ENCODE results near the gene RFC4. TPM values are rescaled to one million over a fixed set of nuclear protein-coding genes. Genes with fewer than 3 reads are reported as not detected.
A peak's percentile ranks its signal among the peaks of the same experiment; 100 is the strongest.

Gene RFC4
- total RNA-seq, 1 experiment from 2014 or later: 70.7 TPM

- ChIA-PET CTCF (interaction anchor here (1.2 kb wide), 1 partner anchor 208 kb away, joined by 5 read pairs; no protein-coding TSS in a partner anchor), POLR2A (no interaction called here)
- no peak for DNase-seq (ENCODE audit: low read depth, low spot score)
- H3K4me3 ChIP-seq (ENCODE audit: low read depth in 2 of 2, low read length in 2 of 2): no peak overlapping the region
- 0 out of 2 replicates have a peak, but pooled peaks have one; percentile 1 for ATAC-seq
- H3K4me1 ChIP-seq (ENCODE audit: control insufficient read depth, insufficient read depth, low read length): 0 out of 2 replicates have a peak, but pooled peaks cover 3% of the 10 kb centered on the region
- no peak for TF ChIP-seq REST (IDR thresholded peaks at IDR 0.05; ENCODE audit: insufficient read depth in 1 of 2, low read depth in 2 of 2, low read length in 1 of 2)
- TF ChIP-seq SIN3A (IDR thresholded peaks at IDR 0.05; ENCODE audit: borderline replicate concordance, insufficient read depth, low read depth, low read length): no peak
- no peak for TF ChIP-seq TCF7L2 (IDR thresholded peaks at IDR 0.05; ENCODE audit: low read depth, low read length)
- no peak for TF ChIP-seq CTCF (IDR thresholded peaks at IDR 0.05)
- TF ChIP-seq POLR2AphosphoS5 (IDR thresholded peaks at IDR 0.05; ENCODE audit: low read depth, low read length): no peak
- no peaks in the 10 kb centered on the region for H3K9me3 ChIP-seq (ENCODE audit: control insufficient read depth, insufficient read depth, low read depth, low read length)
- no TSS peak for BruUV-seq (replicated peaks)
- peaks cover 27% of the 10 kb centered on the region for H3K27me3 ChIP-seq (ENCODE audit: control insufficient read depth, insufficient read depth, low read length)
- H3K27ac ChIP-seq (ENCODE audit: low read length): no peak overlapping the region
- H3K36me3 ChIP-seq (ENCODE audit: control insufficient read depth, insufficient read depth, low read length): no peaks in the 10 kb centered on the region; the same call in 1 of the 2 replicates
- in situ Hi-C loops (cut with HindIII; ENCODE audit: low pct_unique_long_range_greater_than_20kb, low sequenced_read_pairs): no loop called here
- intact Hi-C loops (cut with micrococcal nuclease; ENCODE audit: unreplicated experiment): no loop called here
Observed at GRCh38 chr3:186825294-186825821, 19.1 kb upstream of the RFC4 start.

GRCh38 chr3:186824430-186825139, 18.3 kb upstream of the RFC4 start:
- POLR2A ChIA-PET: no interaction called here
- no peak for TF ChIP-seq REST (IDR thresholded peaks at IDR 0.05; ENCODE audit: insufficient read depth in 1 of 2, low read depth in 2 of 2, low read length in 1 of 2)
- no peak for TF ChIP-seq POLR2AphosphoS5 (IDR thresholded peaks at IDR 0.05; ENCODE audit: low read depth, low read length)
- TF ChIP-seq SIN3A (IDR thresholded peaks at IDR 0.05; ENCODE audit: borderline replicate concordance, insufficient read depth, low read depth, low read length): no peak
- no peak for TF ChIP-seq TCF7L2 (IDR thresholded peaks at IDR 0.05; ENCODE audit: low read depth, low read length)
- no peak for TF ChIP-seq CTCF (IDR thresholded peaks at IDR 0.05)
- H3K36me3 ChIP-seq (ENCODE audit: control insufficient read depth, insufficient read depth, low read length): no peaks in the 10 kb centered on the region; the same call in 1 of the 2 replicates
- DNase-seq (ENCODE audit: low read depth, low spot score) (no peak), ATAC-seq (no peak)
- CTCF ChIA-PET: interaction anchor here (1.2 kb wide), 1 partner anchor 207 kb away, joined by 5 read pairs; no protein-coding TSS in a partner anchor
- no peak overlapping the region for H3K27ac ChIP-seq (ENCODE audit: low read length)
- H3K4me1 ChIP-seq (ENCODE audit: control insufficient read depth, insufficient read depth, low read length): 0 out of 2 replicates have a peak, but pooled peaks cover 3% of the 10 kb centered on the region
- no TSS peak for BruUV-seq (replicated peaks)
- in situ Hi-C loops (cut with HindIII; ENCODE audit: low pct_unique_long_range_greater_than_20kb, low sequenced_read_pairs) (no loop called here), intact Hi-C loops (cut with micrococcal nuclease; ENCODE audit: unreplicated experiment) (no loop called here)
- H3K9me3 ChIP-seq (ENCODE audit: control insufficient read depth, insufficient read depth, low read depth, low read length): no peaks in the 10 kb centered on the region
- H3K27me3 ChIP-seq (ENCODE audit: control insufficient read depth, insufficient read depth, low read length): peaks cover 23% of the 10 kb centered on the region
- no peak overlapping the region for H3K4me3 ChIP-seq (ENCODE audit: low read depth in 2 of 2, low read length in 2 of 2)

Measured in Panc1 (cell line).